ENCODE results near the gene CDCA8.
"Not testable (repeated sequence)": the region's sequence is repeated elsewhere in the genome, so short reads cannot be mapped to it uniquely, and the experiment has no call there.

Gene CDCA8

GRCh38 chr1:37718901-37719571, 26.7 kb downstream of the CDCA8 start:
- DNase-seq, result no peak

- no peak for DNase-seq
Measured at GRCh38 chr1:37719572-37720195, 27.4 kb downstream of the CDCA8 start.

GRCh38 chr1:37720231-37721130, 28.2 kb downstream of the CDCA8 start:
- no peak for DNase-seq

DNA sequence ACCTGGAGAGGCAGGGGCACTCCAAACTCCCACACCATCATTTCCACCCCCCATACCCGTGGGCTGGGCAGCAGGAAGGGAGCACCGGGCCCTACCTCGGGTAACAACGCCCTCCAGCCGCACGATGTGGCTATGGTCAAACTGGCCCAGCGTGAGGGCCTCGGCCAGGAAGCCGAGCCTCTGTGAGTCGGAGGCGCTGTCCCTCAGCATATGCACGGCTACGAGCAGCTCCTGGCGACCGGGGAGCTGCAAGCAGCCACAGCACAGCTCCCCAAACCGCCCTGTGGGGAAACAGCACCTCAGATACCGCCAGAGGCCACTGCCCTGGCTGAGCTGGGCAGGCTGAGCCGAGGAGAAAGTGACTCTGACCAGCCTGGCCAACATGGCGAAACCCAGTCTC, 29.2 kb downstream of the CDCA8 start:
- no peak for DNase-seq

DNA sequence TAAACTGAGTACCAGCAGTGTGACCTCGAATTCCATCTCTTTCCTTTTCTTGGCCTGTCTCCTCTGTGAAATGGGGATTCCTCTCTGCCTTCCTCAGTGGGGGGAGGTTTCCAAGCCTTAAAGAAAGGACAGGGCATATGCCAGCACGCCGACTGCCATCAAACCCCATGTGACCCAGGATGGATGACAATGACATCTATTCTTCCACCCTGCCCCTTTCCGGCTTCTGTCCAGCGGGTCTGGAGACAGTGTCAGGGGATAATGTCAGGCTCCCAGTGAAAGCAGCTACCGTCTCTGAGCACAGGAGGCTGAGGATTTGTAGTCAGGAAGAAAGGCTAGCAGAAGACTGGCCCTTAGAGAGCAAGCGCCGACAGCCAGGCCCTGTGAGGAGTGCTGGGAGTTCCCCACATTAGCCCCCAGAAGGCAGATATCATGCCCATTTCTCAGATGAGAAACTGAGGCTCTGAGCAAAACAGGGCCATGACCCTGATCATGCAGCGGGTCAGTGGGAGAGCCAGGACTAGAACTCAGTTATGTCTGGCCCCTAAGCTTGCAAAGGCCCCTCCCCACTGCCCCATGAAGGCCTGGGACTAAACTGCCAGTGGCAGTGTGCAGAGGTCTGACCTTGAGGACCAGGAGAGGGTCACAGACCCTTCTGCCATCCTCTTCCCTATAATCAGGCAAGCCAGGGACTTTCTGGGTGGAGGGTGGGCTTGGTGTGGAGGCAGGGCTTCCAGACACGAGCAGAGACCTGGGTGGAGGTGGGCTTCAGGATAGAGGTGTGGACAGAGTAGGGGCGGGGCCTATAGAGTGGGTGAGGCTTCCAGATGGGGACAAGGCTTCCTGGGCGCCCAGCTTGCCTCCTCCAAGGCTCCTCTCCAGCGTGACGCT, 30.1 kb downstream of the CDCA8 start:
- DNase-seq, result no peak

- DNase-seq, result no peak
Measured at GRCh38 chr1:37723072-37723389, 30.7 kb downstream of the CDCA8 start.

GRCh38 chr1:37723390-37724078, 31.2 kb downstream of the CDCA8 start:
- no peak for DNase-seq

- no peak for DNase-seq
Measured at GRCh38 chr1:37724575-37724974, 32.3 kb downstream of the CDCA8 start.

GRCh38 chr1:37725851-37726613, 33.7 kb downstream of the CDCA8 start:
- DNase-seq, result no peak

- DNase-seq, result no peak
Measured at GRCh38 chr1:37726751-37727585, 34.7 kb downstream of the CDCA8 start.

GRCh38 chr1:37728416-37728815, 36.1 kb downstream of the CDCA8 start:
- no peak for DNase-seq

- no peak for DNase-seq
Measured at GRCh38 chr1:37730376-37730775, 38.1 kb downstream of the CDCA8 start.

GRCh38 chr1:37731312-37732019, 39.1 kb downstream of the CDCA8 start:
- DNase-seq, result no peak

GRCh38 chr1:37732111-37732780, 39.9 kb downstream of the CDCA8 start:
- DNase-seq, result no peak

DNA sequence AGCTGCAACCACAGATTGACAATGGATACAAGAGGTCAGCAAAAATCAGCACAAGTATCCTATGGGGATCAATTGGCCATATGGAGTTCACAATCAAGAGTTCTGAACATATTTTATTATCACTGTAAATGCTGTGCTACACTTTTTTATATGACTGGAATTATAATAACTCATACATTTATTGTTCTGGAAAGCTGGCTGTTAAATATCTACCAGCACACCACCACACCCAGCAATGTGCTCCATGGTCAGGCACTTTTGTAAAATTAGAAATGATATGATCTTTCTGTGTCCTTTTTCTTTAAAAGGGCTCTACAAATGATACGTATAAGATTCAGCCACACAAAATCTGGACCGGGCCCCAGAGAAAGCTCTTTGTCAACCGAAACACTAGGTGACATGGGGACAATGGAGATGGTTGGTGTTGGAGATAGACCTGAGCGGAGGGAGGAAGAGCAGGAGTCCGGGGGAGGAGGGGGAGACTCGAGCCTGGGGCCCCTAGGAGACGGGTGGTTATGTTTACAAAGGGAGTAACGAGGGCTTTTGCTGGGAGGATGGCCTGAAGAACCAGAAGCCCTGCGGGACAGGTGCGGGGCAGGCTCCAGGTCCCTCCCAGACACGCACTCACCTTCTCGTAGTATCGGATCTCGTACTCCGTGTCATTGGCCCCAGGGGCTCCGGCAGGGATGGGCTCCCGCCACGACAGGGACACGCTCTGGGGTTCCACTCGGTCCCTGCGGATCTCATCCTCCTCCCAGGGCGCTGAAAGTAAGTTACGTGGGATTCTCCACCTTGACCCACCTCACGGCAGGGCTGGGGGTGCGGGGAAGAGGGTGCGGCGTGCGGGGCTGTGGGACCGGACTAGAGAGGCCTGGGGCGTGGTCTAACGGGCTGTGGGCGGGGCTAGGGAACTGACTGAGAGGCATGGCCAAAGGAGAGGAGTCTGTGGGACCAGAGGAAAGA, 42.6 kb downstream of the CDCA8 start:
- DNase-seq, result no peak

DNA sequence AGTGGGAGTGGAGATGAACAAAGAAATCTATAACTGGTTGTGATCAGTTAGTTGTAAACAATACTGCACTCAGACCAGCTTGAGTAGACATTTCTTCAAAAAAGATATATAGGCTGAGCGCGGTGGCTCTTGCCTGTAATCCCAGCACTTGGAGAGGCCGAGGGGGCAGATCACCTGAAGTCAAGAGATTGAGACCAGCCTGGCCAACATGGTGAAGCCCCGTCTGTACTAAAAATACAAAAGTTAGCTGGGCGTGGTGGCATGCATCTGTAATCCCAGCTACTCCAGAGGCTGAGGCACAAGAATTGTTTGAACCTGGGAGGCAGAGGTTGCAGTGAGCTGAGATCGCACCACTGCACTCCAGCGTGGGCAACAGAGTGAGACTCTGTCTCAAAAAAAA, 45.7 kb downstream of the CDCA8 start:
- not testable (repeated sequence) for DNase-seq

- DNase-seq, result not testable (repeated sequence)
Measured at GRCh38 chr1:37738619-37739018, 46.3 kb downstream of the CDCA8 start.

- no peak for DNase-seq
Measured at GRCh38 chr1:37739222-37739621, 46.9 kb downstream of the CDCA8 start.

All from T1000 (cell line).